GM21717 (cell line): ENCODE data around the gene GRIA1.

Experiments used
- ATAC-seq: cut with Tn5 transposase; IDR thresholded peaks from one replicate; pipeline ENCODE4 v1.9.1; 2021; ENCODE audit warnings: mild to moderate bottlenecking, moderate library complexity; ENCODE audit not compliant: unreplicated experiment

Gene GRIA1

DNA sequence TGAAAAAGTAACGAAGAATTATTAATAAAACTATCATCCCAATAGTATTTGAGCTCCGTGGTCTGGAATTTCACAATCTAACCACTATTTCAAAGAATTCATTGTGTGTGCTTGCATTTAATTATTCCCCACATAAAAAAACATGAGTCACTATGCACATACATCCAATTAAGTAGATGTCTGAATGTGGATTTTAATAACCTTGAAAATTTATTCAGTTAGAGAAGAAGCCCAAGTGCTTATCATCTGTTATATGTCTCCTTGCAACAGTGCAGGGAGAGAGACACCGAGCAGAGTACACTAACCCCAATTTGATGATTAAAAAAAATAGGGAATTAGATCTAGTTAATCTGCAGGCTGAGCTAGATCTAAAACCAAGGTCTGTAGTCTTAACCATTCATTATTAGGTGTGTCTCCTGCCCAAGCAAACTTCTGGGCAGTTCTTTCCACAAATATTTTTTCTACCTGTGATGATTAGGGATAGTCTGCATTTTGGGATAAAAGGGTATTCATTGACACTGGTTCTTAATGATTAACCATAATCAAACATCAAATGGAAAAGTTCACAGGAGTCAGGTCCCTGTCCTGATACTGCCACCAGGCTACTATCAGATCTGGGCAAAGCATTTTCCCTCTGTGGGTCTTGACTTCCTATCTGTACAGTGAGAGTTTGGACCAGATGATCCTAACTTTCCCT is 164.2 kb downstream of the GRIA1 start:
- no peak for ATAC-seq

- no peak for ATAC-seq
Observed at GRCh38 chr5:153655201-153655510, 164.7 kb downstream of the GRIA1 start.

DNA sequence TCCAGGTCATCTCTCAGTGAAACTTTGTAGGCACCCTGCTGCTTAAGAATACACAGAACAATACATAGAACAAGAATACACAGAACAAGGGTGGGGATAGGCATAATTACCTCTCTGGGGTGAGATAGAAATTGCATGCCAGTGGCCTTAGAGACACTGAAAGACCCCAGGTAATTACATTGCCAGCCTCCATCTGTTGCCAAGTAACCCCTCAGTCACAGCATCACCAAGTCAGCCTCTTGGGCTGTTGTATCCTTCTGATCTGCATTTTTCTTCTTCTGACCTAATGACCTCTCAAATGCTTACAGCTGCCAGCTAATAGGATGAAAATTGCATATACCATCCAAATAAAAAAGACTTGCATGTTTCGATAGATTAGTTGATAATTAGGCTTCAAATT is 167.7 kb downstream of the GRIA1 start:
- ATAC-seq, result no peak

DNA sequence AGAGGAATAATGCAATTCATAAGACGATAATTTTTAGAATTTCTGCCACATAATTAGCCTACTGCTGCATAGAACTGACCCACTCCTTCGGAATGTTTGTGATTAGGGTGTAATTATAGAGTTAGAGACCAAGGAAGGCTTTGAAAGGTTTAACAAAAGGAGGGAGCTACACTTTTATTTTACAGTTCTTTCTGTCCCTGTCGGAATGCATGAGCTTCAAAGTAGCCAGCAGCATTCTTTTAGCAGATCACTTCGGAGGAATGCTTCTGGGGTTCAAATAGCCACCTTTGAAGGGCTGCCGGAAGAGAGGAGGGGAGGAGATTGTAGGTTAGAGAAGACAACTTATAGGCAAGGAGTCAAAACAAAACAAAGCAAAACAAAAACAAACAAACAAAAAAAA is 168.1 kb downstream of the GRIA1 start:
- no peak for ATAC-seq

GRCh38 chr5:153659039-153659736 is 168.7 kb downstream of the GRIA1 start:
- no peak for ATAC-seq

DNA sequence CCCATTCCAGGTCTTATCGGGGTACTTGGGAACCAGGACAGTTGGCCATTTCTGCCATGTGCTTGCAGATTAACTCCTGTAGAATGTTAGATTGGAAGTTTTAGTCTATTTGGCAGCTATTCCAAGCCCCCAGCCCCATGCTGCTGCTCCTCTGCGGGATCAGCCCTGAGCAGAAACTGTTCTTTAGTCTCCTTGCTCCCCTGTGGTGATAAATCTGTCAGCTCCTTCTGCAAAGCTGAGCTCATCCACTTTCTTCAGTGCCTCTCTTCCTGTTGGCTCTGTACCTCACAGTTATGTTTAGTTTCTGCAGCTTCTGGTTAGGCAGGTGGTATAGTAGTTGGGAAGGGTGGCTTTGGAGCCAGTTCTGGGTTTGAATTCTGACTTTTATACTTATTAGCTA is 170.4 kb downstream of the GRIA1 start:
- ATAC-seq, result no peak

DNA sequence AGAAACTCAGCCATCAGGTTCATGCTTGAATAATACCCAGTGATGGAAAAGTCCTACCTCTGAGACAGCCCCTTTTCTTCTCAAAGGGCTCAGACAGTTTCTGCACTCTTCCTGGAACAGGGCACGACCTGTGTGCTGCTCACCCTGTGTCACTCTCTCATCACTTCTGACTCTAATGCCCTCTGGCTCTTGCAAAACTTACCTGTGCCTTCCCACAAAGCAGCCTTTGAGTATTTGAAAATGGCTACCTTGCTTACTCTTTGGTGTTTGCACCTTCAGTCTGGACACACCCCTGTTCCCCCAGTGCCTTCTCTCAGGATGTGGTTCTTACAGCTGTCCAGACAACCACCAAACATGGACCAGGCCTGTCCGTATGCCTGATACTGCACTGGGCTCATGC is 171.4 kb downstream of the GRIA1 start:
- ATAC-seq, result no peak

GRCh38 chr5:153670101-153670500 is 179.6 kb downstream of the GRIA1 start:
- no peak for ATAC-seq

DNA sequence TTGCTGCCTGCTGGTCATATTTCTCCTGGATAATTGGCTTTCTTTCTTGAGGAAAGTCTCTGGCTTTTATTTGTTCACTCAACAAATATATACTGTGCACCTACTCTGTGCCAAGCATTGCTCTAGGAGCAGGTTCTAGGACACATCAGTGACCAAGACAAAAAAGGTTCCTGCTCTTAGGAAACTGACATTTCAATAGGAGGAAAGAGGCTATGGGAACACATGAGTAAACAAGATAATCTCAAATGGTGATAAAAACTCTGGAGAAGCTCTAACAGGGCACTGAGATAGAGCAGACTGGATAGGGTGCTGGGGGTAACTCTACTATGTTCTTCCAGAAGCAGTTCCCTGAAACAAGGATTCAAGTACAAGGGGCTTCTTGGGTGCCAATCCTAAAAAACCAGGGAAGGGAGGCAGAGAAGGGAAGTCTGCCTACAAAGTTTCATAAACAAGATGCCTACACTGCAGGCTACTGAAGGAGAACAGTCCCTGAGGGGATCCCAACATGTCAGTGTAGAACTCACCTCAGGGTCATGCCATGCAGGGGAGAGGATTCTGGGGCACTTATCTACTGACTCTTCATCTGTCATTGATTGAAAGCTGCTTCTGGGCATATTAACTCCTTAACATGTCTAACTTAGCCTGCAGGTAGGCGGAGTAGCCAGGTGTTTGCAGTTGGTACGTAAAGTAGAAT is 181.3 kb downstream of the GRIA1 start:
- ATAC-seq, result no peak

- ATAC-seq, result no peak
Observed at GRCh38 chr5:153672347-153673090, 182.0 kb downstream of the GRIA1 start.

GRCh38 chr5:153674356-153674755 is 183.9 kb downstream of the GRIA1 start:
- no peak for ATAC-seq

GRCh38 chr5:153676406-153676805 is 185.9 kb downstream of the GRIA1 start:
- no peak for ATAC-seq

- ATAC-seq, result no peak
Observed at GRCh38 chr5:153676821-153677220, 186.4 kb downstream of the GRIA1 start.

GRCh38 chr5:153678617-153679329 is 188.3 kb downstream of the GRIA1 start:
- no peak for ATAC-seq

DNA sequence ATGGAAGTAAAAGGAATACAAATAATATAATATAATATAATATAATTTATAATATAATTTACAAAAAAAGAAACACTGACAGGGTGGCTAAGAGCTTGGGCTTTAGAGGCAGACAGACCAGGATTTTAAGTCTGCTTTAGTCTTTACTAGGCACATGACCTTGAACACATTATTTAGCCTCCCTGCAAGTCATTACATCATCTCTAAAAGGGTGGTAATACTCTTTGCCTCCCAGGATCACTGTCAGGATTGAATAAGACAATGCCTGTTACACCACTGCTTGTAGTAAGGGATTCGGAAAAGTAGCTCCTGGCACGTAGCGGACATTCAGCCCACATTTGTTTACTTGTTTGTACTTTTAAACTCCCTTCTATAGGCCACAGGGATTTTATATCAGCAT is 199.8 kb downstream of the GRIA1 start:
- ATAC-seq, result no peak

- ATAC-seq, result no peak
Observed at GRCh38 chr5:153696256-153696655, 205.8 kb downstream of the GRIA1 start.

DNA sequence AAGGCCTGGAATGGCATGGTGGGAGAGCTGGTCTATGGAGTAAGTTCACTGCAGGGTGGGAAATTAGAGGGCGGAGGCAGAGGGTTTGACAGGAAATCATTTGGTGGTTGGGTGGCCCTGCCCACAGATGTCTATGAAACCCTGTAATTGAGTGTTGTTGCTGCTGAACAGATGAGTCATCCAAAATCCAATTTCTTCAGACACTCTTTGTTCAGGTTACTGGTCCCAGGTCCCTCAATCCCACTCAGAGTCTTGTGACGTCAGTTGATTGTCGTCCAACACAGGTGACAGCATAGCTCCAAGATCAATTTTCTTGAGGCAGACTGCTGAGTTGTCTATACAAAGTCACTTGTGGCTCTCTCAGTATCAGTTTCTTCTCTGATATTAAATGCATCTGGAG is 208.6 kb downstream of the GRIA1 start:
- no peak for ATAC-seq

DNA sequence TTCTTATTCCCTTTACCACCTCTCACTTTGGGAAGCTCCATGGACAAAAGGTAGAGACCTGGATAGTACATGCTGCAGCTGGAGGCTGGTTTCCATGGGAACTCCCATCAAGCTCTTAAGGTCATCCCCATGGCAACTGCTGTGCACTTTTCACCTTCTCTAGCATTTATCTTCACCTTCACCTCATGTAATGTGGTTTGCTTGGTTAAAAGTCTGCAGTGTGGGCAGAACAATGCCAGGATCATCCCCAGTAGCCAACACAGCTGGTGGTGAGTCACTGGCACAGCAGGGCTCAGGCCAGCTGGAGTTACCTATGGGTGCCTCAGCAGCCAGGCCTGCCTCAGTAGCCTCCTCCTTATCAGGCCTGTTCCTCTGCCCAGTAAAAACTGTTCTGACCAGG is 210.5 kb downstream of the GRIA1 start:
- no peak for ATAC-seq

DNA sequence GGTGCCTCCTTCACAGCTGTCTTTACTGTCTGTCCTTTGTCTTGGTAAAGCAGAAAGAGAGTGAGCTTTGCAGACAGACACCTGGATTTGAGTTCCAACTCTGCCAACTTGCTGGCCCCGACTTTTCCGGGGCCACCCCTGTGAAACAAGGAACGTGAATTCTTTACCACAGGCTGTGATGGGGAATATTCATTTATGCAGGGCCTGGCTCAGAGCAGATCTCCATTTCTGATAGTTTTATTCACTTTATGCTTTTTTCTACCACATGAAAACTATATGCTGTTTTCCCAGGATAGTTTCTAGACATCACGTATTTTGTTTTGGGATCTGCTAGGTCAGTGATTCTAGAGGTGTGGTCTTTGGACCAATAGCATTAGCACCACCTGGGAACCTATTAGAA is 211.8 kb downstream of the GRIA1 start:
- no peak for ATAC-seq

GRCh38 chr5:153704110-153704509 is 213.6 kb downstream of the GRIA1 start:
- ATAC-seq, result no peak

- no peak for ATAC-seq
Observed at GRCh38 chr5:153707626-153708025, 217.2 kb downstream of the GRIA1 start.
